ENCODE measurements around the gene CDH12. TPM values are rescaled to one million over a fixed set of nuclear protein-coding genes. Genes with fewer than 3 reads are reported as not detected.

Gene CDH12
- total RNA-seq, 1 donor from 2014 or later = not detected

DNA sequence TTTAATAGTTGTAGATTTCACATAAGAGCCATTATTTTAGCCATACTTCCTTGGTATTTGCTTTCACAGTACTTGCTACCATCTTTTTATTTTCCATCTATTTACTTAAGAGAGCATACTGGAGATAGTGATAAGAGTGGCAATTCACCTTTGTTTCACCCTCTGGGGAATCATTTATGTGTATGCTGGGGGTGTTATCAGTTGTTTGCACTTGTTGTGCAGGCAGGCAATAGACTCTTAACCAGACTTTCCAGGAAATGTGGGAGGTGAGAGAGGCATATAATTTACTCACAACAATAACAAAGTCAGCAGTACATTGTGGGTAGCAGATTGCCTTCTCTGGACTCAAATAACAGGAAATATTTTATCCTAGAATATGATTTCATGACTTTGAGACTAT is 1018.3 kb downstream of the CDH12 start:
- intact Hi-C loops (cut with micrococcal nuclease) = no loop called here

GRCh38 chr5:21831145-21831787 is 1021.9 kb downstream of the CDH12 start:
- intact Hi-C loops (cut with micrococcal nuclease) = no loop called here

DNA sequence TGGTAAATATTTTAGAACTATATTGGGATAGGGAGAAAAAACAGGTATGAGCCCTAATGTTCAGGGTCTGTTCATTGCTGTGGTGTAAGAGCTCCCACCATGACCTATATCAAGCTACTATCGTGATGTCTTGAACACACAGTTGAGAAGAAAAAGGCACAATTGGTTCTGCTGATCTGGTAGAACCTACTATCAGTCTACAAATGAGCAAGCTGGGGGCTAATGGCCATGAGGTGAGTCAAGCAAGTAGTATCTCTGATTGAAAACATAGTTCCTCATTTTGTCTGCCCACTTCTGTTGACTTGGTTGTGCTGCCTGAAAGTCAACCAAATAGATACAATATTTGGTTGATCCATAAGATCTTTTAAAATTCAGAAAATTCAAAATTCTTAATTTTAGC is 1026.3 kb downstream of the CDH12 start:
- intact Hi-C loops (cut with micrococcal nuclease) = no loop called here

- intact Hi-C loops (cut with micrococcal nuclease) = no loop called here
Observed at GRCh38 chr5:21823588-21823987, 1029.6 kb downstream of the CDH12 start.

DNA sequence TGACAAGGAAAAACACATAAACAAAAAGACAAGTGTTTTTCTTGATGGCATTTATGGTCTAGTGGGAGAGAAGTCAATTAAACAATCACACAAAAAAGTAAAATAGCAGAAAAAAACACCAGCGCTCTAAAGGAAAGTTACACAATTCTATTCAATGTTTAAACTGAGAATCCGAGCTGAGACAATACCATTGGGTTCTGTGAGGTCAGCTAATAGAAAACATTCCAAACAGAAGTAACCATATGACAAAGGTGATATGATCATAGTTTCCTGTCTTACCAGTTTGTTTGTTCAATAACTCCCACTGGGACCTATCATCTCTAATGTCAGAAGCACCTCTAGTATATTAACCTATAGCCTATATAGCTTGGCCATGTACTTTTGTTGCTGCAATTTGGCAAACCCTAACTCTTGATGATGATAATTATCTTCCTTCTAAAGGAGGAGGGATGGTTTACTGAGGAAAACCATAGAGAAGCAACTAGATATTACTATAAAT is 1030.0 kb downstream of the CDH12 start:
- intact Hi-C loops (cut with micrococcal nuclease) = no loop called here

DNA sequence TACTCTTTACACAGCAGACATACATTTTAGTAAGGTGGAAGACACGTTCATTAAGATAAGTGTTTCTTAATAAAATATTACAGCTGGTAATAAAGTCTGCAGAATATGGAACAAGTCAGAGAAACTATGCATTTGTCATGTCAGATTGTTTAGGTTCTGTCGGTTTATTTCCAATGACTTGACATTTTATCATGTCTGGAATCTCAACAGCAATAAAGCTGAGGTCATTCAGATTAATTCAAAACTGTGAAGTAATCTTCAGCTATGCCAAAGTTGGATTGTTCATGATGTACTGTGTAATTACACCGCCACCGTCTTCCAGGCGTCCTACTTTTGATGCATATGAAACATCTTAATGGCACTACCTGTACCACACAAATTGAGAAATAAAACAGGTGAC is 1032.6 kb downstream of the CDH12 start:
- intact Hi-C loops (cut with micrococcal nuclease) = no loop called here

GRCh38 chr5:21818370-21818720 is 1034.8 kb downstream of the CDH12 start:
- intact Hi-C loops (cut with micrococcal nuclease) = no loop called here

GRCh38 chr5:21817668-21818369 is 1035.3 kb downstream of the CDH12 start:
- intact Hi-C loops (cut with micrococcal nuclease) = no loop called here

GRCh38 chr5:21810737-21811316 is 1042.3 kb downstream of the CDH12 start:
- intact Hi-C loops (cut with micrococcal nuclease) = no loop called here

DNA sequence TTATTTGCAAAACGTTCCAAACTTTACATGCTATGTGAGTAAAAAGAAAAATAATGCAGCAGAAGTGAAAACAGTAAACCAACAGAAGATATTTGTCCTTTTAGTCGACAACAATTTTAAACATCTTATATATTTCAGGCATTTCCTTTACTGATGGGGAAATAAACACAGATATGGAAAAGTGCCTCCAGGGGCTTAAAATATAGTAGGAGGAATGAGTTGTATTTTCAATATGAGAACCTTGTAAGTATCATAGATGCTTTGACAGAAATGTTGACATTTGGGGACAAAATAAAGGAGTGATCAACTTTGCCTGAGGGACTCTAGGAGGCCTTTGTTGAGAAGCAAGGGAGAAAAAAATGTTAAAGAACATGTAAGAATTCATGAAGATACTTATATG is 1043.5 kb downstream of the CDH12 start:
- intact Hi-C loops (cut with micrococcal nuclease) = no loop called here

DNA sequence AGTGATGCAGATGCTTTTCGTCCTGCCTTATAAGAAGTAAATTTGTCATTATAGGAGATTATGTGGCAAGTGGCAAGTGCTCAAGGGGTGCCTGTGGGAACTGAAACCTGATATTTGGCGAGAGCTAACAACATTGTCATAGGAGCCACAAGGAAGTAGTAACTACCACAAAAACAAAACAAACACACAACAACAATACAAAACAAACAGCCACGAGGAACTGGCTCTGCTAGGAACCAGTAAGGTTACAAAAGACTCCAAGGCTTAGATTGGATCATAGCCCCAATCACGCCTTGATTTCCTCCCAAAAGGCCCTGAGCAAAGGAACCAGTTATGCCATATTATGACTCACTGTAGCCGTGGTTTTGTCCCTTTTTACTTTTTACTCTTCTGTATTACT is 1045.2 kb downstream of the CDH12 start:
- intact Hi-C loops (cut with micrococcal nuclease) = no loop called here

DNA sequence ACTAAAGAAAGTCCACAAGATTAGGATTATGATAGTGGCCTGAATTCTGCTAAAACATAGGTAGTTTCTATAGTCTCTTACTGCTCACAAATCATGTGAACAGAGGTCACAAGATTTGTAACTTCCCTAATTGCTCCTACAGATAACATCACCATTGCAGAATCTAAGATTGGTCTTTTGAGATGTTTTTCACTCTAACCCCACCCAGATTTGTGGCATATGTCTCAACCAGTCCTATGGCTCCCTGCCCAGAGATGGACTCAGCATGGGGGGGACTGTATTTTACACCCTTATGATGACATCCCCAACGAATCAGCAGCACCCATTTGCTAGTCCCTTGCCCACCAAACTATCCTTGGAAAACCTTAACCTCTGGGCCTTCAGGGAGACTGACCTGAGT is 1046.2 kb downstream of the CDH12 start:
- intact Hi-C loops (cut with micrococcal nuclease) = no loop called here

- intact Hi-C loops (cut with micrococcal nuclease) = no loop called here
Observed at GRCh38 chr5:21806271-21806670, 1046.9 kb downstream of the CDH12 start.

- intact Hi-C loops (cut with micrococcal nuclease) = no loop called here
Observed at GRCh38 chr5:21802869-21803490, 1050.2 kb downstream of the CDH12 start.

- intact Hi-C loops (cut with micrococcal nuclease) = no loop called here
Observed at GRCh38 chr5:21802100-21802499, 1051.0 kb downstream of the CDH12 start.

DNA sequence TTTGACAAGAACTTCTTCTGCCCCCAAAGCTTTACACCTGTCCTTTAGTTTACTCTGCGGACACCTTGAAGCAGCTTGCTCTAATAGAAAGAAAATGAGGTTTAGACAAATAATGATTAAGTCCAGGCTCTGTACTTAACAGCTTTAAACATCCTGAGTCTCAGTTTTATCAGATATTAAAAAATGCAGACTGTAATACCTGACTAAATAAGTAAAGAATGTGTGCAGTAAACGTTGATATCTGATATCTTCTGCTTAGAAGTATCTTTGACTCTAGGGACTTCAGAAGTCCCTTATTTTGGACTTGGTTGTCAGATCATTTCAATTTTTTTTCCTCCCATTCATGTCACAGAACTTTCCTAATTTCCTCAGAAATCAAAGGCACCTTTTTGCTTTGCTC is 1060.4 kb downstream of the CDH12 start:
- intact Hi-C loops (cut with micrococcal nuclease) = no loop called here

DNA sequence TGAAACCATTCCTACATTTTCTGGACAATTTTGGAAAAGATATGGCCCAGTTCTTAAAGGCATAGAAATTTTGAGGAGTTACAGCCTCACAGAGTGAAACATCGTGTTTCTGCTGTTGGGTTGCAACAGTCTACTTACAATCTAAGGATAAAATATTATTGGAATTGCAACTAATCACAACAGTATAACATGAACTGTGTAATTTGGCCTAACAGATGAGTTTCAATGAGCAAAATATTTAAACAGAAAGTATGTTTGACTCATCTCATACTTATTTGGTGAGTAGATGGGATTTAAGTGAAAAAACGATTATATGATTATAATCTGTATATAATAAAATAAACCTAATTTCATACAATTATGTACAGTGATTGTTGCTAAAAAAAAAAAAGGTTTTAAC is 1061.8 kb downstream of the CDH12 start:
- intact Hi-C loops (cut with micrococcal nuclease) = no loop called here

GRCh38 chr5:21784487-21784886 is 1068.7 kb downstream of the CDH12 start:
- intact Hi-C loops (cut with micrococcal nuclease) = no loop called here

DNA sequence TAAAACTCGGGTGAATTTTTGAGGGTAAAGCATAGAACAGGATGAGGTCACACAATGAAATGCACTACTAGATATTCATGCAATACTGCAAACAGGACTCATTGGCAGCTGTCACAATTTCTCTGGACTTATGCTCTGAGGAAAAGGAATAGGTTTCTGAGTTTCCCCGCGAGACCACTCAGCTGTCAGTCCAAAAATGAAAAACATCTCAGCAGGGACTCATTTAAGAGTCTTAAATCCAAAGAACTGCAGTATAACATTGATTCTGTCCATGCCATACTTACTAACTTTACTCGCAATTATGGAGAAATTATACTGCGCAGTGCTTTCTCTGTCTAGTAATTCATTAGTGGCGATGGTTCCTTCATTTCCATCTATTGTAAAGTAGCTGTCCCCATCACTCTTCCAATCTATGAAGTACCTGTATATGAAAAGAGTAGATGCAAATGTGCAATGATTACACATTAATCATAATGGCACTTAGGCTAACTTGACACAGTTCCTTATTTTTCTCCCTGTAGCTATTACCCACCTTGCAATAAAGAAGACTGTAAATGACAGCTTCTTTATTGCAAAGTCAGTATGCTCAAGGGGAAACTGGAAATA is 1070.0 kb downstream of the CDH12 start:
- intact Hi-C loops (cut with micrococcal nuclease) = no loop called here

DNA sequence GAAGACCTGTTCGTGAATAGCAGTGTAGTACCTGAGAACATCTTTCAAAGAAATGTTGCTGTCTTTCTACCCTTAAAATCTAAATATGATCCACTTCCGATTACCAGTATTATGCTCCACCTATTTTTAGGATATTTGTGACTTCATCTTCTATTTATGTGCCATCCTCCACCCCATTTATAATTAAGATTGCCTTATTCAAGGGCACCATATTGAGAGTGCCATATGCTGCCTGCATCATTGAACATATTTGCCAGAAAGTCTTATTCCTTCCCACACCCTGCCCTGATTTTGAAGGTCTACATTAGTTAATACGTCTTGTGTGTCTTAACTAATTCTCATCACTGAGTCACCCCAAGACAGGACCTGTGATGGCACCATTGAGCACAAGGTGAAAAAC is 1076.7 kb downstream of the CDH12 start:
- intact Hi-C loops (cut with micrococcal nuclease) = no loop called here

- intact Hi-C loops (cut with micrococcal nuclease) = no loop called here
Observed at GRCh38 chr5:21774801-21775200, 1078.3 kb downstream of the CDH12 start.

GRCh38 chr5:21774281-21774680 is 1078.9 kb downstream of the CDH12 start:
- intact Hi-C loops (cut with micrococcal nuclease) = no loop called here

Data from T-helper 2 cell treated with Interferon-gamma antibody and Interleukin-4, amounts not matched to agents 100 ng/mL and 5 ng/mL, for 36 hours (primary cell).